OCI-LY3 (cell line): ENCODE results near the gene RABAC1.

Source experiments
- H2AFZ ChIP-seq: fragments of 200-600, 300-600 bp; shearing (Covaris generic); 2 replicates; pipeline ENCODE4 v1.6.0; 2014; ENCODE audit warnings: antibody characterized with exemption, low read depth, low read length
- H3K27ac ChIP-seq: fragments of 200-600, 300-600 bp; sonication (generic); 2 replicates; pipeline ENCODE4 v1.5.1; 2014; ENCODE audit warnings: mild to moderate bottlenecking, low read length, moderate library complexity, mixed read lengths
- H3K27me3 ChIP-seq: fragments of 200-600, 300-600 bp; sonication (generic); 2 replicates; pipeline ENCODE4 v1.6.1; 2014; ENCODE audit warnings: low read depth, low read length, mixed read lengths
- H3K36me3 ChIP-seq: fragments of 200-600, 300-600 bp; sonication (generic); replicated peaks from 2 replicates; pipeline ENCODE3; 2014; ENCODE audit warnings: low read depth, low read length, mixed read lengths
- H3K4me1 ChIP-seq: fragments of 300-600, 200-600 bp; sonication (generic); 2 replicates; pipeline ENCODE4 v1.6.1; 2014; ENCODE audit warnings: low read length, mixed read lengths
- H3K4me2 ChIP-seq: fragments of 200-600, 300-600 bp; sonication (generic); 2 replicates; pipeline ENCODE4 v1.6.1; 2014; ENCODE audit warnings: low read length, mixed read lengths
- H3K4me3 ChIP-seq: fragments of 300-600, 200-600 bp; sonication (generic); 2 replicates; pipeline ENCODE4 v1.5.1; 2014; ENCODE audit warnings: antibody characterized with exemption, mild to moderate bottlenecking, low read length, moderate library complexity
- H3K79me2 ChIP-seq: fragments of 300-600, 200-600 bp; shearing (Covaris generic); 2 replicates; pipeline ENCODE4 v1.6.1; 2014; ENCODE audit warnings: mild to moderate bottlenecking, low read length, mixed read lengths
- H3K9ac ChIP-seq: fragments of 300-600, 200-600 bp; shearing (Covaris generic); 2 replicates; pipeline ENCODE4 v1.6.0; 2014; ENCODE audit warnings: mild to moderate bottlenecking, low read length, moderate library complexity
- H3K9me3 ChIP-seq: fragments of 200-600, 300-600 bp; shearing (Covaris generic); 2 replicates; pipeline ENCODE4 v1.6.1; 2014; ENCODE audit warnings: low read length, mixed read lengths; ENCODE audit not compliant: insufficient read depth
- H4K20me1 ChIP-seq: fragments of 200-600, 300-600 bp; sonication (generic); 2 replicates; pipeline ENCODE4 v1.6.1; 2016; ENCODE audit warnings: low read length, mixed read lengths; ENCODE audit not compliant: insufficient read depth
- CTCF ChIP-seq: fragments of 200-600, 300-600 bp; sonication (generic); IDR thresholded peaks from 2 replicates; pipeline ENCODE4 v1.5.1; 2014; ENCODE audit warnings: antibody characterized with exemption, low read length, low read depth
- EZH2phosphoT487 ChIP-seq: fragments of 200-600 bp; shearing (Covaris generic); IDR thresholded peaks from 2 replicates; pipeline ENCODE4 v1.6.1; 2018; ENCODE audit warnings: antibody characterized with exemption, mixed run types, low read depth

RABAC1 gene

GRCh38 chr19:41999878-42000208, 40.7 kb upstream of the RABAC1 start:
- Histone ChIP-seq H3K79me2 (no peaks in the 10 kb centered on the region), H3K36me3 (no peaks in the 10 kb centered on the region), H3K9me3 (no peaks in the 10 kb centered on the region), H3K9ac (no peak overlapping the region), H3K4me3 (no peak overlapping the region), H3K4me1 (peaks cover 4% of the 10 kb centered on the region; the same call in 1 of the 2 replicates), H3K4me2 (no peak overlapping the region), H3K27ac (no peak overlapping the region), H4K20me1 (peaks cover 3% of the 10 kb centered on the region; the same call in 1 of the 2 replicates), H2AFZ (no peak overlapping the region), H3K27me3 (peaks cover 36% of the 10 kb centered on the region)
- TF ChIP-seq CTCF (no peak), EZH2phosphoT487 (no peak)

GRCh38 chr19:41999071-41999877, 40.2 kb upstream of the RABAC1 start:
- Histone ChIP-seq H4K20me1 (peaks cover 3% of the 10 kb centered on the region; the same call in 1 of the 2 replicates), H3K27me3 (peaks cover 30% of the 10 kb centered on the region), H3K9me3 (no peaks in the 10 kb centered on the region), H3K4me1 (peaks cover 7% of the 10 kb centered on the region; the same call in 1 of the 2 replicates), H3K9ac (no peak overlapping the region), H3K4me2 (no peak overlapping the region), H2AFZ (no peak overlapping the region), H3K4me3 (no peak overlapping the region), H3K79me2 (no peaks in the 10 kb centered on the region), H3K36me3 (no peaks in the 10 kb centered on the region), H3K27ac (no peak overlapping the region)
- TF ChIP-seq EZH2phosphoT487 = no peak
- no peak for TF ChIP-seq CTCF

- Histone ChIP-seq H3K9ac (no peak overlapping the region), H3K79me2 (no peaks in the 10 kb centered on the region), H3K9me3 (no peaks in the 10 kb centered on the region), H3K4me1 (peaks cover 9% of the 10 kb centered on the region; the same call in 1 of the 2 replicates), H3K4me2 (no peak overlapping the region), H3K36me3 (no peaks in the 10 kb centered on the region), H3K27ac (no peak overlapping the region), H3K27me3 (peaks cover 26% of the 10 kb centered on the region), H4K20me1 (peaks cover 3% of the 10 kb centered on the region; the same call in 1 of the 2 replicates), H3K4me3 (no peak overlapping the region), H2AFZ (no peak overlapping the region)
- TF ChIP-seq EZH2phosphoT487 (no peak), CTCF (peak; percentile 14)
These were observed 39.3 kb upstream of the RABAC1 start for GRCh38 chr19:41998246-41999020.

GRCh38 chr19:41997851-41998229, 38.7 kb upstream of the RABAC1 start:
- no peaks in the 10 kb centered on the region for H3K36me3 ChIP-seq
- TF ChIP-seq CTCF (no peak), EZH2phosphoT487 (no peak)
- peaks cover 3% of the 10 kb centered on the region; the same call in 1 of the 2 replicates for H4K20me1 ChIP-seq
- H3K4me1 ChIP-seq = peaks cover 13% of the 10 kb centered on the region; the same call in 1 of the 2 replicates
- H3K9me3 ChIP-seq = no peaks in the 10 kb centered on the region
- H3K4me3 ChIP-seq = no peak overlapping the region
- H3K27ac ChIP-seq = no peak overlapping the region
- peaks cover 26% of the 10 kb centered on the region for H3K27me3 ChIP-seq
- no peak overlapping the region for H3K4me2 ChIP-seq
- no peak overlapping the region for H3K9ac ChIP-seq
- H2AFZ ChIP-seq = no peak overlapping the region
- no peaks in the 10 kb centered on the region for H3K79me2 ChIP-seq
